A549 treated with DMSO at 1 μM for 4 hours (cell line): Measurements from ENCODE around the gene KLF14. TPM values are rescaled to one million over a fixed set of nuclear protein-coding genes. Genes with fewer than 3 reads are reported as not detected.

Experiments
- total RNA-seq: library from RNA; stranded (reverse); fragments of 200-300 nt; extraction: Qiagen RNA extraction; gene quantifications from 5 replicates; pipeline ENCODE4 v1.2.3, GENCODE V29; 2022; ENCODE audit warnings: low read depth

The KLF14 gene
- total RNA-seq = 0.05 TPM in 2 of 5 replicates, not detected in the others

GRCh38 chr7:130733931-130734814 lies at the start of gene KLF14:
Gene KLF14 (minus strand): TSS chr7:130734207. CDS start chr7:130734033, 174 bp downstream.

Other genes starting within 250 kb of the KLF14 start
- gene MEST, start 242.1 kb downstream of the KLF14 start, total RNA-seq = 35.0 to 43.1 TPM (median 40.3 TPM) in 5 replicates
- gene COPG2, start 65.5 kb downstream of the KLF14 start, total RNA-seq = 13.2 to 15.5 TPM (median 14.4 TPM) in 5 replicates
- gene TSGA13, start 47.7 kb downstream of the KLF14 start, total RNA-seq = not detected in 5 replicates